Measurements from ENCODE around the gene PSRC1. TPM values are rescaled to one million over a fixed set of nuclear protein-coding genes. Genes with fewer than 3 reads are reported as not detected.

PSRC1 gene
- total and polyA plus RNA-seq, 2 experiments from 2014 or later: 55.0 to 61.1 TPM

- TF ChIP-seq ZNF462 (CRISPR knock-in tag; IDR thresholded peaks at IDR 0.05) (no peak), JUNB (IDR thresholded peaks at IDR 0.05; ENCODE audit: unreplicated experiment) (no peak), POLR2AphosphoS5 (IDR thresholded peaks at IDR 0.05; ENCODE audit: low read depth) (no peak), EZH2 (IDR thresholded peaks at IDR 0.05; ENCODE audit: low read depth, unreplicated experiment) (no peak), ZNF114 (CRISPR knock-in tag; IDR thresholded peaks at IDR 0.05) (no peak), ZNF331 (CRISPR knock-in tag; IDR thresholded peaks at IDR 0.05; ENCODE audit: low read depth) (no peak), REST (IDR thresholded peaks at IDR 0.05; ENCODE audit: unreplicated experiment) (no peak)
Observed at GRCh38 chr1:109250454-109251276, 32.3 kb downstream of the PSRC1 start (continued).

Data from GM23338 (cell line).